Measurements from ENCODE around the gene GALR2. TPM values are rescaled to one million over a fixed set of nuclear protein-coding genes. Genes with fewer than 3 reads are reported as not detected.

The GALR2 gene
- total and polyA plus RNA-seq, 8 donors = 0.12 to 0.23 (median 0.21) TPM; not detected in 5

DNA sequence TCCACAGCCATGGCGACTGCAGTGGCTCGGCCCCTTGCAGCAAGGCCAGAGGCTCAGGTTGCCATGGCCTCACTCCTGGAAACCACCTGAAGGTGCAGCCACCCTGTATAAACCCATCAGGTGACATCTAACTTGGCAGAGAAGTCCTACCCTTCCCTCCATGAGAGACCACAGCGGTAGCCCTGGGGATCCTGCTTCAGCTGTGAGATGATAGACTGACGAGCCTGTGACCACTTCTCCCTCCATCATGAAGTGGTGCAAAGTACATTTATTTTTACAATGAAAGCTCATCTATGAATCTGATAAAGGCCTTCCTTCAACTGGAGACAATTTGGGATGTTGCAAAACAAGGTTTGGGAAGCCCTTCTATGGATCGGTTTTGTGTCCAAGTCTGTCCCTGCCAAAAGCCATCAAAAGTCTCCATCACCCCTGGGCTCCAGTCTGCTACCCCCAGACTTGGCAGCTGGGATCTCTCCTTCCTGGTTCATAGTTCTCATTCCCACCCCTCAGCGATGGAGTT, 6.2 kb downstream of the GALR2 start:
- ATAC-seq = no peak
- peaks cover 3 to 25% of the 10 kb centered on the region in 2 donors for H3K4me1 ChIP-seq
- TF ChIP-seq, protein P1, sequence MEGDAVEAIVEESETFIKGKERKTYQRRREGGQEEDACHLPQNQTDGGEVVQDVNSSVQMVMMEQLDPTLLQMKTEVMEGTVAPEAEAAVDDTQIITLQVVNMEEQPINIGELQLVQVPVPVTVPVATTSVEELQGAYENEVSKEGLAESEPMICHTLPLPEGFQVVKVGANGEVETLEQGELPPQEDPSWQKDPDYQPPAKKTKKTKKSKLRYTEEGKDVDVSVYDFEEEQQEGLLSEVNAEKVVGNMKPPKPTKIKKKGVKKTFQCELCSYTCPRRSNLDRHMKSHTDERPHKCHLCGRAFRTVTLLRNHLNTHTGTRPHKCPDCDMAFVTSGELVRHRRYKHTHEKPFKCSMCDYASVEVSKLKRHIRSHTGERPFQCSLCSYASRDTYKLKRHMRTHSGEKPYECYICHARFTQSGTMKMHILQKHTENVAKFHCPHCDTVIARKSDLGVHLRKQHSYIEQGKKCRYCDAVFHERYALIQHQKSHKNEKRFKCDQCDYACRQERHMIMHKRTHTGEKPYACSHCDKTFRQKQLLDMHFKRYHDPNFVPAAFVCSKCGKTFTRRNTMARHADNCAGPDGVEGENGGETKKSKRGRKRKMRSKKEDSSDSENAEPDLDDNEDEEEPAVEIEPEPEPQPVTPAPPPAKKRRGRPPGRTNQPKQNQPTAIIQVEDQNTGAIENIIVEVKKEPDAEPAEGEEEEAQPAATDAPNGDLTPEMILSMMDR (IDR thresholded peaks at IDR 0.05) = no peak
- H3K27ac ChIP-seq = no peak overlapping the region
- no peak overlapping the region for H3K4me3 ChIP-seq
- no peaks in the 10 kb centered on the region for H3K9me3 ChIP-seq
- H3K27me3 ChIP-seq = peaks cover 42 to 49% of the 10 kb centered on the region in 2 donors
- intact Hi-C loops (cut with DNase I) = no loop called here
- DNase-seq = no peak
- H3K36me3 ChIP-seq = peaks cover 3 to 43% of the 10 kb centered on the region in 2 donors

DNA sequence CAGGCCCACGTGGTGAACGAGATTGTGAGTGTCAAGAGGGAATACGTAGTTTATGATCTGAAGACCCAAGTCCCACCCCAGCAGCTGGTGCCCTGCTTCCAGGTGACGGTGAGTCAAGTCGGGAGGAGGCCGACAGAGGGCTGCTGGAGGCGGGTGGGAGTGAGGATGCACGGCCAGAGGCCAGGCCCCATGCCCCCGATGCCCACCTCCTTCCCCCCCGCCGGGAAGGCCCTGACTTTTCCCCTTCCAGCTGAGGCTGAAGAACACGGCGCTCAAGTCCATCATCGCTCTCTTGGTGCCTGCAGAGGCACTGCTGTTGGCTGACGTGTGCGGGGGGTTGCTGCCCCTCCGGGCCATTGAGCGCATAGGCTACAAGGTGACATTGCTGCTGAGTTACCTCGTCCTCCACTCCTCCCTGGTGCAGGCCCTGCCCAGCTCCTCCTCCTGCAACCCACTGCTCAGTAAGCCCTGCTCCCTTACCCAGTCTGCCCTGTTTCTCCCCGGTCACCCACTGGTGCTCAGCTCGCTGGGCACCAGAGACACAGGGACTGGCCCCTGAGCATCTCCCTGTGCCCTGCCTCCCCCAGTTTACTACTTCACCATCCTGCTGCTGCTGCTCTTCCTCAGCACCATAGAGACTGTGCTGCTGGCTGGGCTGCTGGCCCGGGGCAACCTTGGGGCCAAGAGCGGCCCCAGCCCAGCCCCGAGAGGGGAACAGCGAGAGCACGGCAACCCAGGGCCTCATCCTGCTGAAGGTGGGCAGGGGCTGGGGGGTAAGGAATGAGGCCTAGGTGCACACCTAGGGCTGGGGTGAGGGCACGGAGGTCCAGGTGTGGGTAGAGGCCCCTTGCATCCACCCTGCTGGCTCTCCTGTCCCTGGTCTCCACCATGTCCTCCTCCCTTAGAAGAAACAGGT, 7.0 kb downstream of the GALR2 start:
- TF ChIP-seq, protein P1 (IDR thresholded peaks at IDR 0.05) = no peak
- Histone ChIP-seq H3K27ac (no peak overlapping the region), H3K9me3 (no peaks in the 10 kb centered on the region), H3K4me1 (peaks cover 3 to 18% of the 10 kb centered on the region in 2 donors), H3K36me3 (peaks cover 3 to 50% of the 10 kb centered on the region in 2 donors), H3K4me3 (no peak overlapping the region), H3K27me3 (peaks cover 35 to 42% of the 10 kb centered on the region in 2 donors)
- ATAC-seq (no peak), DNase-seq (no peak)
- intact Hi-C loops (cut with DNase I) = no loop called here

DNA sequence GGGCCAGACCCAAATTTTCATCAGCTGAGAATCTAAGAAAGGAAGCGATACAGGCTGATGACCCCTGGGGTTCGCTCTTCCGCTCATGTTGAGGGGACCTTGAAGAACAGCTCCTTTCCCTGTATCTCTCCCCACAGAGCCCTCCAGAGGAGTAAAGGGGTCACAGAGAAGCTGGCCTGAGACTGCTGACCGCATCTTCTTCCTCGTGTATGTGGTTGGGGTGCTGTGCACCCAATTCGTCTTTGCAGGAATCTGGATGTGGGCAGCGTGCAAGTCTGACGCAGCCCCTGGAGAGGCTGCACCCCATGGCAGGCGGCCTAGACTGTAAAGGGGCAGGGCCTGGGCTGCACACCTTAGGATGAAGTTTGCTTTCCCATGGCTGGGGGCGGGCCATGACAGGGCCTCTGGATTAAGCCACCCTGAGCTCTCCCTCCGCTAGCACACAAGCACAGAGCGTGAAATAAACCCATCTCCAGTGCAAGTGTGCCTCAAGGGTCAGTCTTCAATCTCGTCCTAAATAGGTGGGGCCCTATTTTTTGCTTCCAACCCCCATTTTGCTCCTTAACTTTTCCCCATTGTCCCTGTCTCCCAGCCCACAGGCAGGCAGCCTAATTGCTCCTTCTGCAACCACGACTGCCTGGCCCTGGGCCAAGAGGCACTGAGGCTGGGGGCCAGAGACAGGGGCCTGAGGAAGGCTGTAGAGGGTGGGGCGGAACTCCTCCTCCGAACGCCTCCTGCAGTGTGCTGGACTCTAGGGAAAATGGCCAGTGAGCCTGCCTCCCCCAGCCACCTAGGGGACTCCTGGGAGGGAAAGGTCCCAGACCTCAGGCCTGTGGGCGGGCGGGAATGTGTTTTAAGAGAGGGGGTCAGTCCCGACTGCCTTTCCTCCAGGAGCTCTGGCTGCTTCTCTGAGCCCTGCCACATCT, 8.0 kb downstream of the GALR2 start:
- DNase-seq (peak in 1 of 4 donors; percentile 76), ATAC-seq (no peak)
- no peaks in the 10 kb centered on the region for H3K9me3 ChIP-seq
- peaks cover 3 to 61% of the 10 kb centered on the region in 2 donors for H3K36me3 ChIP-seq
- intact Hi-C loops (cut with DNase I) = no loop called here
- H3K27me3 ChIP-seq = peaks cover 24 to 32% of the 10 kb centered on the region in 2 donors
- H3K4me3 ChIP-seq = no peak overlapping the region
- peaks cover 0 to 7% of the 10 kb centered on the region in 2 donors for H3K4me1 ChIP-seq
- TF ChIP-seq, protein P1 (IDR thresholded peaks at IDR 0.05) = no peak
- no peak overlapping the region for H3K27ac ChIP-seq

DNA sequence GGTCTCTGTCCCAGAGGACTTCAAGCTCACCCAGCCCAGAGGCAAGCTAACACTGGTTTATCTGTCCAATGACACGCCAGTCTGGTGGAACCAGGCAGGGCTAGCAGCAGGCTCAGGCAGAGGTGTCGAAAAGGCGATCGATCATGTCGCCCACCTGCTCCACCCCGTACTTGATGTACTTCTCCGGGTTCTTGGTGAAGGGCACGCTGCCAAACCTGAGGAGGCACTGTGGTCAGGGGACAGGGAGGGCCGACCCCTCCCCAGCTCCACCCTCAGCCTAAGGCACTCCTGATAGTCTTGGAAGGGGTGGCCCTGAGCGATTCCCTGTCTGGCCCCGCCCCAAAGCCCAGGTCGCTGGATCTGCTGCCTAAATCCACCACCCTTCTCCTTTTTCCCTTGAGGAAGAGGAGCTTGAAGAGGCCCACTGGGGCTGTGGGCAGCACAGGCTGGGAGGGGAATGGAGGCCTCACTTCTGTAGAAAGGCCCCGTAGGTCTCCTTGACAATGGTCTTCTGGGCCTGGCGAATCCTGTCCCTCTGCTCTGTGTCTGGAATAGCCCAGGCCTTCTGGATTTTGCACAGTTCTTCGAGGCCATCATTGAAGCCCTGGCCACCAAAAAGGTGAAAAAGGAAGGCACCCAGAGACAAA, 9.1 kb downstream of the GALR2 start:
- DNase-seq = peak in 1 of 4 donors; percentile 61
- intact Hi-C loops (cut with DNase I) = no loop called here
- H3K36me3 ChIP-seq = peaks cover 3 to 72% of the 10 kb centered on the region in 2 donors

More for the DNA sequence above, 9.1 kb downstream of the GALR2 start:
- Histone ChIP-seq H3K27me3 (peaks cover 14 to 21% of the 10 kb centered on the region in 2 donors), H3K9me3 (no peaks in the 10 kb centered on the region), H3K4me1 (peaks cover 0 to 2% of the 10 kb centered on the region in 2 donors), H3K27ac (no peak overlapping the region), H3K4me3 (no peak overlapping the region)
- TF ChIP-seq, protein P1 (IDR thresholded peaks at IDR 0.05) = no peak
- no peak for ATAC-seq
